ENCODE data around the gene AGPAT4. TPM values are rescaled to one million over a fixed set of nuclear protein-coding genes. Genes with fewer than 3 reads are reported as not detected.

The AGPAT4 gene
- total and polyA plus RNA-seq, 2 of the 13 experiments (the other 11 are each of a cell fraction or from before 2014, with no cell fraction given) = 0.07 to 0.13 TPM

DNA sequence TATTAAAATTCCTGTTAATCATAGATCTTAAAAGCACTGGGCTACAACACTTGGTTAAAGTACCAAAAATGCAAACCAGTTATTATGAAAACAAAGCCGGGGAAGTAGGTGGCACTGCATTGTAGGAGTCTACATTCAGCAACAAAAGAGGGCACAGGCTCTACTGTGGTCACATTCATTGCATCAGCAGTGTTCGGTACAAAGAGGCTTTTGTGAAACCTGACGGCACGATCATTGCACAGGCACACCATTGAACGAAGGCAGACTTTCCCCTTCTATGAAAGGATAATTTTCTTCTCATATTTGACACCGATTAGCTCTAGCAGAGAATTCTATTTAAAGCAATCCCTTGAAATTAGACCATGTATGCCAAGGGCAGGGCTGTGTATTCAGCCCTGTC lies 44.6 kb upstream of the AGPAT4 start (continued):
- TF ChIP-seq SOX6 (IDR thresholded peaks at IDR 0.05) (no peak), SOX6 (CRISPR knock-in tag; IDR thresholded peaks at IDR 0.05) (peak; percentile 62), ZNF644 (CRISPR knock-in tag; IDR thresholded peaks at IDR 0.05; ENCODE audit: low read depth) (peak; percentile 70; the same call in 1 of the 2 replicates), HOXA7 (CRISPR knock-in tag; IDR thresholded peaks at IDR 0.05) (no peak), TRIM24 (CRISPR knock-in tag; IDR thresholded peaks at IDR 0.05) (no peak), ATF3 (CRISPR knock-in tag; IDR thresholded peaks at IDR 0.05) (peak; percentile 53; the same call in 1 of the 2 replicates), ZNF12 (CRISPR knock-in tag; IDR thresholded peaks at IDR 0.05) (peak; percentile 77; the same call in 1 of the 2 replicates)
- TF ChIP-seq, protein P1, sequence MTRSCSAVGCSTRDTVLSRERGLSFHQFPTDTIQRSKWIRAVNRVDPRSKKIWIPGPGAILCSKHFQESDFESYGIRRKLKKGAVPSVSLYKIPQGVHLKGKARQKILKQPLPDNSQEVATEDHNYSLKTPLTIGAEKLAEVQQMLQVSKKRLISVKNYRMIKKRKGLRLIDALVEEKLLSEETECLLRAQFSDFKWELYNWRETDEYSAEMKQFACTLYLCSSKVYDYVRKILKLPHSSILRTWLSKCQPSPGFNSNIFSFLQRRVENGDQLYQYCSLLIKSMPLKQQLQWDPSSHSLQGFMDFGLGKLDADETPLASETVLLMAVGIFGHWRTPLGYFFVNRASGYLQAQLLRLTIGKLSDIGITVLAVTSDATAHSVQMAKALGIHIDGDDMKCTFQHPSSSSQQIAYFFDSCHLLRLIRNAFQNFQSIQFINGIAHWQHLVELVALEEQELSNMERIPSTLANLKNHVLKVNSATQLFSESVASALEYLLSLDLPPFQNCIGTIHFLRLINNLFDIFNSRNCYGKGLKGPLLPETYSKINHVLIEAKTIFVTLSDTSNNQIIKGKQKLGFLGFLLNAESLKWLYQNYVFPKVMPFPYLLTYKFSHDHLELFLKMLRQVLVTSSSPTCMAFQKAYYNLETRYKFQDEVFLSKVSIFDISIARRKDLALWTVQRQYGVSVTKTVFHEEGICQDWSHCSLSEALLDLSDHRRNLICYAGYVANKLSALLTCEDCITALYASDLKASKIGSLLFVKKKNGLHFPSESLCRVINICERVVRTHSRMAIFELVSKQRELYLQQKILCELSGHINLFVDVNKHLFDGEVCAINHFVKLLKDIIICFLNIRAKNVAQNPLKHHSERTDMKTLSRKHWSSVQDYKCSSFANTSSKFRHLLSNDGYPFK (CRISPR knock-in tag; IDR thresholded peaks at IDR 0.05; ENCODE audit: borderline replicate concordance) = no peak
- TF ChIP-seq, protein P2, sequence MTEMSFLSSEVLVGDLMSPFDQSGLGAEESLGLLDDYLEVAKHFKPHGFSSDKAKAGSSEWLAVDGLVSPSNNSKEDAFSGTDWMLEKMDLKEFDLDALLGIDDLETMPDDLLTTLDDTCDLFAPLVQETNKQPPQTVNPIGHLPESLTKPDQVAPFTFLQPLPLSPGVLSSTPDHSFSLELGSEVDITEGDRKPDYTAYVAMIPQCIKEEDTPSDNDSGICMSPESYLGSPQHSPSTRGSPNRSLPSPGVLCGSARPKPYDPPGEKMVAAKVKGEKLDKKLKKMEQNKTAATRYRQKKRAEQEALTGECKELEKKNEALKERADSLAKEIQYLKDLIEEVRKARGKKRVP (CRISPR knock-in tag; IDR thresholded peaks at IDR 0.05) = peak in 1 of 2 experiments; percentile 93; a peak in 2 of 4 replicates

GRCh38 chr6:161316531-161316930 lies 42.7 kb upstream of the AGPAT4 start:
- H3K9ac ChIP-seq (ENCODE audit: insufficient read depth, low read depth, low read length) = no peak overlapping the region
- H3K27ac ChIP-seq (ENCODE audit: extremely low read length, insufficient read depth, low read length) = no peak overlapping the region
- peaks cover 13% of the 10 kb centered on the region; the same call in 1 of the 2 replicates for H3K4me1 ChIP-seq (ENCODE audit: insufficient read depth, low read length)
- ATAC-seq (no peak), DNase-seq (ENCODE audit: low spot score) (no peak), FAIRE-seq (no peak)
- peaks cover 0 to 3% of the 10 kb centered on the region in 2 experiments; a peak in 1 of 5 replicates for H3K27me3 ChIP-seq (ENCODE audit: control insufficient read depth in 1 of 2, insufficient read depth in 2 of 2, low read length in 2 of 2)
- in situ Hi-C loops (cut with HindIII; ENCODE audit: extremely low pct_ligation_motif_present, low pct_unique_long_range_greater_than_20kb) (no loop called here), intact Hi-C loops (cut with micrococcal nuclease; ENCODE audit: unreplicated experiment) (no loop called here)
- no peak overlapping the region for H3K4me3 ChIP-seq (replicated peaks in 1 of 3; ENCODE audit: insufficient read depth in 1 of 3, low read depth in 2 of 3, low read length in 3 of 3)
- H4K20me1 ChIP-seq (ENCODE audit: insufficient read depth, low read length) = no peaks in the 10 kb centered on the region
- TF ChIP-seq, protein P3, sequence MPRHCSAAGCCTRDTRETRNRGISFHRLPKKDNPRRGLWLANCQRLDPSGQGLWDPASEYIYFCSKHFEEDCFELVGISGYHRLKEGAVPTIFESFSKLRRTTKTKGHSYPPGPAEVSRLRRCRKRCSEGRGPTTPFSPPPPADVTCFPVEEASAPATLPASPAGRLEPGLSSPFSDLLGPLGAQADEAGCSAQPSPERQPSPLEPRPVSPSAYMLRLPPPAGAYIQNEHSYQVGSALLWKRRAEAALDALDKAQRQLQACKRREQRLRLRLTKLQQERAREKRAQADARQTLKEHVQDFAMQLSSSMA (CRISPR knock-in tag; IDR thresholded peaks at IDR 0.05) = no peak
- TF ChIP-seq ZBTB33 (CRISPR knock-in tag; IDR thresholded peaks at IDR 0.05) = no peak
- TF ChIP-seq PPARG (CRISPR knock-in tag; conservative IDR thresholded peaks at IDR 0.05) = no peak
- no peak for TF ChIP-seq ZNF24 (IDR thresholded peaks at IDR 0.05)
- TF ChIP-seq MZF1 (CRISPR knock-in tag; IDR thresholded peaks at IDR 0.05; ENCODE audit: borderline replicate concordance) = no peak
- WGBS (ENCODE audit: low lambda C conversion rate) = 34% methylated on average over 3 of the region's 3 CpGs
- no peaks in the 10 kb centered on the region for H3K36me3 ChIP-seq (replicated peaks in 1 of 2; ENCODE audit: control insufficient read depth in 1 of 2, insufficient read depth in 2 of 2, low read length in 2 of 2)
- POLR2A ChIA-PET = no interaction called here
- no peak overlapping the region for H3K4me2 ChIP-seq (ENCODE audit: low read depth, low read length)
- BruUV-seq (replicated peaks) = no TSS peak
- H2AFZ ChIP-seq (ENCODE audit: low read length) = no peak overlapping the region
- H3K9me3 ChIP-seq (ENCODE audit: low read length) = no peaks in the 10 kb centered on the region
- no peaks in the 10 kb centered on the region for H3K79me2 ChIP-seq (ENCODE audit: insufficient read depth, low read length)
- CTCF ChIA-PET (ENCODE audit: low intra/inter-chr PET ratio, low total read pairs) = no interaction called here

Data from HepG2 (cell line).